HL-60 (cell line): ENCODE measurements around the gene PPP1R36.

Experiments used
- CTCF ChIP-seq: IDR thresholded peaks from one replicate; pipeline ENCODE4 v1.5.1; 2011; ENCODE audit warnings: low read length, control low read depth, inconsistent platforms; ENCODE audit not compliant: insufficient read depth
- SPI1 ChIP-seq: IDR thresholded peaks from 2 replicates; pipeline ENCODE4 v1.6.1; 2012; ENCODE audit warnings: low read depth, mild to moderate bottlenecking, borderline replicate concordance

GRCh38 chr14:64516969-64517368 lies 32.8 kb upstream of the PPP1R36 start:
- TF ChIP-seq CTCF (no peak), SPI1 (no peak)
